RWPE2 (cell line): Measurements from ENCODE around the gene LRRC42.

Experiments
- ATAC-seq: fragments of 200-7000 bp; cut with Tn5 transposase; 3 replicates; pipeline ENCODE4 v1.9.1; 2021; ENCODE audit warnings: low read depth
- DNase-seq: peaks from one replicate; pipeline ENCODE4 v3.0.0-alpha.2; 2020; ENCODE audit warnings: low spot score
- H3K27ac ChIP-seq: fragments of 450-650 bp; 2 replicates; pipeline ENCODE4 v1.5.1; 2017; ENCODE audit warnings: mild to moderate bottlenecking; ENCODE audit not compliant: poor library complexity, severe bottlenecking
- H3K27me3 ChIP-seq: fragments of 250-450 bp; sonication (Bioruptor Pico); 2 replicates; pipeline ENCODE4 v1.5.1; 2021; ENCODE audit warnings: mild to moderate bottlenecking, moderate library complexity; ENCODE audit not compliant: insufficient read depth, poor library complexity, severe bottlenecking
- H3K36me3 ChIP-seq: fragments of 250-450 bp; sonication (Bioruptor Pico); 2 replicates; pipeline ENCODE4 v1.5.1; 2020; ENCODE audit warnings: low read depth, mild to moderate bottlenecking, moderate library complexity
- H3K4me1 ChIP-seq: fragments of 250-450 bp; sonication (Bioruptor Pico); 2 replicates; pipeline ENCODE4 v1.5.1; 2021; ENCODE audit warnings: mild to moderate bottlenecking, moderate library complexity; ENCODE audit not compliant: insufficient read depth, poor library complexity, severe bottlenecking
- H3K4me3 ChIP-seq: fragments of 250-450 bp; sonication (Bioruptor Pico); 2 replicates; pipeline ENCODE4 v1.5.1; 2021; ENCODE audit warnings: mild to moderate bottlenecking, moderate library complexity; ENCODE audit not compliant: severe bottlenecking
- H3K9me3 ChIP-seq: fragments of 250-450 bp; sonication (Bioruptor Pico); 2 replicates; pipeline ENCODE4 v1.5.1; 2021; ENCODE audit warnings: mild to moderate bottlenecking, moderate library complexity; ENCODE audit not compliant: severe bottlenecking
- CTCF ChIP-seq: fragments of 450-650 bp; IDR thresholded peaks from one replicate; pipeline ENCODE4 v1.5.1; 2017; ENCODE audit warnings: mild to moderate bottlenecking, moderate library complexity; ENCODE audit not compliant: poor library complexity, severe bottlenecking

Gene LRRC42

GRCh38 chr1:53946252-53947171 is at the start of gene LRRC42:
Gene LRRC42 (plus strand): TSS chr1:53946350. CDS start chr1:53952000, 5,650 bp downstream.
- DNase-seq, result no peak
- Histone ChIP-seq H3K9me3 (no peaks in the 10 kb centered on the region), H3K4me1 (peaks cover 4% of the 10 kb centered on the region), H3K36me3 (peaks cover 36% of the 10 kb centered on the region), H3K27me3 (no peaks in the 10 kb centered on the region), H3K4me3 (peak within 1 kb of the TSS; percentile 75), H3K27ac (peak within 1 kb of the TSS; percentile 73)
- peak; percentile 47 for TF ChIP-seq CTCF
- ATAC-seq, result peak; percentile 70

DNA sequence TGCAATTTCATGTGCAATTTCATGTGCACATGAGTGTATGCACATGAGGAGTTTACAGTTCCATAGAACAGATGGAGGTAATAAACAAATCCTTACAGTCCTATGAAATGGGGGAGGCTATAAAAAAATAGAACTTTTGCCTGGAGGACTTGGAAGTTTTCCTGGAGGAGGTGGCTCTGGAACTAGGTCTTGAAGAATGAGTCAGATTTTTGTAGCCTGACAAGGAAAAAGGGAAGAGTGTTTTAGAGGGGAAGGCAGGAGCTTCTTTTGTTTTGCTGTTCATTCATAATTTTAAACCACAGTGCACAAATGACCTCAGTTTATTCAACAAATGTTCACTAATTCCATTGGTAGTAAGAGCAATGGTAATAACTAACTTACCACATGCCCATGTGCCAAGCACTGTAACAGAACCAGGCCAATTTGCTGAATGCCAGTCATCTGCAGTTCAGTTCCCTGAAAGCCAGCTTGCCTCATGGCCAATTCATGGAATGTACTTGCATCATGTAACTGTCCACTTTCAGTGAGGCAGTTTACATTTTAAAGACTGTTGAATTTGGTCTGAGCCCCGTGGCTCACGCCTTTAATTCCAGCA is 49.4 kb upstream of the LRRC42 start:
- Histone ChIP-seq H3K4me3 (no peak overlapping the region), H3K27me3 (no peaks in the 10 kb centered on the region), H3K27ac (peak overlapping the region; percentile 37), H3K4me1 (peaks cover 5% of the 10 kb centered on the region), H3K36me3 (no peaks in the 10 kb centered on the region), H3K9me3 (no peaks in the 10 kb centered on the region)
- no peak for TF ChIP-seq CTCF
- ATAC-seq (peak; percentile 52; the same call in 2 of the 3 replicates), DNase-seq (no peak)

GRCh38 chr1:53899206-53899628 is 46.9 kb upstream of the LRRC42 start:
- Histone ChIP-seq H3K36me3 (no peaks in the 10 kb centered on the region), H3K27me3 (no peaks in the 10 kb centered on the region), H3K4me1 (peaks cover 5% of the 10 kb centered on the region), H3K4me3 (no peak overlapping the region), H3K27ac (no peak overlapping the region), H3K9me3 (no peaks in the 10 kb centered on the region)
- TF ChIP-seq CTCF, result no peak
- ATAC-seq (no peak), DNase-seq (no peak)

- ATAC-seq (no peak), DNase-seq (no peak)
- H3K4me3 ChIP-seq, result no peak overlapping the region
- no peaks in the 10 kb centered on the region for H3K9me3 ChIP-seq
- H3K4me1 ChIP-seq, result peaks cover 5% of the 10 kb centered on the region
- TF ChIP-seq CTCF, result no peak
- no peaks in the 10 kb centered on the region for H3K36me3 ChIP-seq
- no peak overlapping the region for H3K27ac ChIP-seq
- no peaks in the 10 kb centered on the region for H3K27me3 ChIP-seq
Observed at GRCh38 chr1:53899708-53900107, 46.4 kb upstream of the LRRC42 start.
